Activated CD4-positive, alpha-beta T cell treated with anti-CD3 and anti-CD28 coated beads, Interleukin-2, Interleukin-6, amounts not matched to agents 100 ng/mL and 50 ng/mL, durations not matched to agents 16 hours and 8 hours (primary cell): Measurements from ENCODE around the gene GRIP1.
"Not testable (repeated sequence)": the region's sequence is repeated elsewhere in the genome, so short reads cannot be mapped to it uniquely, and the experiment has no call there.

Source experiments
- DNase-seq: peaks from one replicate; pipeline ENCODE4 v3.0.0-alpha.2; 2020

Gene GRIP1

DNA sequence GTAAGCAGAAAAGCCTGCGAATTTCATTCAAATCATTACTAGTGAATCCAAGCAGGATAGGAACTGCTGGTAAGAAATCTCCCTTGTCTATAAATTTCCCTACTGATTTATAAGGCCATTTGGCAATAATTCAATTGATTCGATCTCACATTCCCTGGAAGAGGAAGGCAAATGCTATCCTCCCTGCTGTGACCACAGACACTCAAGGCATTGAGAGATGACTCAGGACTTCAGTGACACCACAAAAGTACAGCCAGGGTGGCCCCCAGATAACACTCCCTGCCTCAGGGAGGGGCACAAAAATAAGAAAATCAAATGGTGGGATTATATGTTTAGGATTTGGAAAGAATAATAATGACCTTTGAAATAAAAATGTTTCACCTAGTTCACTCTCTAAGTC lies 162.7 kb downstream of the GRIP1 start:
- no peak for DNase-seq

DNA sequence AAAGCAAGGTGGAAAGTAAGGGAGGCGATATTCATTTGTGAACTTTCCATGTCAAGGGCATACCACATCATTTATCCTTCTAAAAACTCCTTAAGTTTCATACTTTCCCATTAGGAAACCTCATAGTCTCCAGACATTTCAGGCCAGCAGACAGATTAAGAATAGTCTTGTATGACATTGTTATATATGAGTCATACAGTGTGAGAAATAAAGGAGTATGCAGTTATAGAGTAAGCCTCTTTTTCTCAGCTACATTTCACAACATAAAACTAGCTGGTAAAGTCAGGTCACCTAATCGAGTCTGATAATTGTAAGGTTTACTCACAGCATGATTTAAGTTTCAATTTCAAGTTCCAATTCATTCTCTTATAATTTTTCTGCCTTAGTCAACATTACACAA lies 164.3 kb downstream of the GRIP1 start:
- DNase-seq, result no peak

DNA sequence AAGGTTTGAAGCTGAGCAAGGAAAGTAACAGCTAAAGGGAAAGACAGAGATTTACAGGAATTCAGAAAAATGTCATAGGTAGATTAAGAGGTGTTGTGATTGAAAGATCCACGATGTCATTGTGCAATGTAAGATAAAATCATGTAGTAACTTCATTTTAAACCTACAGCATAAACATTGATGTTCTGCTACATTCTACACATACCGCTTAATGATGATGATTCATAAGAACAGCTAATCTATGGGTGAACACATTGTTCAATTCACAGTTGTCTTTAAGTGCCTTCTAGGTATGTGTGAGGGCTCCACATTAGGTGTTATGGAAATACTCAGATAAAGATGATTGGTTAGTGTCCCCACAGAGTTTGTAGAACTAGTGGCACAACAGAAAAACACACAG lies 170.9 kb downstream of the GRIP1 start:
- no peak for DNase-seq

DNA sequence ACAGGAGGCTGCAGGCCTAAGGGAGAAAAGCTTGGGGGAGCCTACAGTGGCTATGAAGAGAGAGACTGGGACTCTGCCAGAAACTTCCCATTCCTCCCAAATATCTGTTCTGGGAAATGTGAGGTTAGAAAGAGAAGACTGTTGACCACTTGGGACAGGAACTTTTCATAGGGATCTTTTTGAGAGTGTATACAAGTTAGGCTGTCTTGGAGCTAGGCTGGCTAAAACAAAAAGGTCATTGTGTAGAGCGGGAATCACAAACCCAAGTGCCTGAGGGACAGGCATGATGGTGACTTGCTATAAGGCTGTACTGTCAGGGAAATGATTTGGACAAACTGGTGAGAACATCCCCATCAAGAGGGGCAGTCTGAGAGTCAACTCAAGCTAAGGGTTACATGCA lies 175.1 kb downstream of the GRIP1 start:
- DNase-seq, result no peak

DNA sequence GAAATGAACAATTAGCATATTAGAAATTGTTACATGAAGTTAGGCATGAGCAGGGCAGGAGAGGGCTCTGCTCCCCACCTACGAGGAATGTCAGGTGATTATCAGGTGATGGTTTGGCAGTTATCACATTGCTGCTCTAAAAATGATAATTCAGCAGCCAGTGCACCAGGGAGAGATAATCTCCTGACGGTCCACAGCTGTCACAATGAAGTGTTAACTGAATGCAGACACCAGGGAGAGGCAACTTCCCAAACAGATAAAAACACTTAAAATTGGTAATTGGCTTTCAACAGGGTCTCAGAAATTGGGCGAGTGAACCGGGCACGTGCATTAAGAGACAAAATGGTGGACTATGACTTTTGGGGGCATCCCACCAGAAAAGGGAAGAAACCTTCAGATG lies 176.0 kb downstream of the GRIP1 start:
- DNase-seq, result no peak

DNA sequence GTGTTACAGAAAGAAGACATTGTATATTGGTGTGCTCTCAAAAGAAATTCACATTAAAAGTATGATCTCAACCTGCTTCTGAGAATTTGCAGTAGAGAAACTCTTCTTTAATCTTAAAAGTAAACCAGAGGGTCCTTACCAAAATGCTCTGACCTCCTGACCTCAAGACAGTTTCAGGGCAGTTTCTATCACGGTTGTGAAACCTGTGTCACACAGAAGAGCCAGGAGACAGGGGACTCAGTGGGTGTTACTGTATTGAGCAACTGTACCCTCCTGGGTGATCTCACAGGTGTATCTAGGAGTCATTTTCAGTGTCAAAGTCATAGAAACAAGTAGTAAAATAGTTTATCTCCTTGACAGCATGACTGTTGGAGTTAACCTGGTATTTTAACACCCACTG lies 178.0 kb downstream of the GRIP1 start:
- DNase-seq, result no peak

DNA sequence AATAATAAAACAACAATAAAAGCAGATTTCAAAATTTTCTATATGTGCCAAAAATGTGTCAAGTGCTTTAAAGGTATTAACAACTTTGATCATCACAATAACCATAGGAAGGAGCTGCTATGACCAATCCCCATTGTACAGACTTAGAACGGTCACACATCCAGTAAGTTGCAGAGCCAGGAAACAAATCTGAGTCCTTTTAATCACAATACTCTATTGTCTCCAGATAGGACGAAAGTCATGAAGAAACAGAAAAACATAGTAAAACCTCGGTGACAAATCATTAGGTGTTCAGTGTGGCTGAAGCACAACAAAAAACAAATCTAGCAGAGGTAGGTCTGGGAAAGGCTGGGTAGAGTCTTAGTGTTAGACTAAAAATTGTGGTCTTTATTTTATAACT lies 178.8 kb downstream of the GRIP1 start:
- no peak for DNase-seq

DNA sequence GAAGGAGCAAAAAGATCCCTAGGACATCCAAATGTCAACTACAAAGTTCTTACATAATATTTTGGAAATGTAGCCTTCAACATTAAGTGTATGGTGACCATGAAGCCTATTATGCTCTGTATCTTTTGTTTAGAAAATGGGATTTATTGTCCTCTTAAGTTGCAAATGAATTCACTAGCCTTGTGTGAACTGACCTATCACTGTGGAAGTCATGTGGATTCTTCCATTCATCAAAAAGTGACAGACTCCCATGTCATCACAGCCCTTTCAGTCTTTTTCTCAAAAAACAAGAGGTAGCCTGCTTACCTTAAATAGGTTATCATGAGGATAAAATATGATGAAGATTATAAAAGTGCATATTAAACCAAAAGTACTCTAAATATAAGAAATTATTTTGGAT lies 179.9 kb downstream of the GRIP1 start:
- no peak for DNase-seq

DNA sequence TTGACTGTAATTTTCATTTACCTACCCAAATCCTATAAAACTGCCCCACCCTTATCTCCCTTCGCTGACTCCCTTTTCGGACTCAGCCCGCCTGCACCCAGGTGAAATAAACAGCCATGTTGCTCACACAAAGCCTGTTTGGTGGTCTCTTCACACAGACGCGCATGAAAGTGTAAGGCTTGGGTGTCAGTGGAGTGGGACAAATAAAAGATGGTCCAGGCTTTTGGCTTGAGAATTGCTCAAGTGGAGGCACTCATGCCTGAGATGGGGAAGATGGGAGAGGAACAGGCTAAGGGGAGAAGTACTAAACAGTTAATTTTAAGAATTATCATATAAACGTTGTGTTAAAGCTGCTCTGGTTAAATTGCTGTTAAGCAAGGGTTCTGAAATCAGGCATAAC lies 180.8 kb downstream of the GRIP1 start:
- DNase-seq, result not testable (repeated sequence)

DNA sequence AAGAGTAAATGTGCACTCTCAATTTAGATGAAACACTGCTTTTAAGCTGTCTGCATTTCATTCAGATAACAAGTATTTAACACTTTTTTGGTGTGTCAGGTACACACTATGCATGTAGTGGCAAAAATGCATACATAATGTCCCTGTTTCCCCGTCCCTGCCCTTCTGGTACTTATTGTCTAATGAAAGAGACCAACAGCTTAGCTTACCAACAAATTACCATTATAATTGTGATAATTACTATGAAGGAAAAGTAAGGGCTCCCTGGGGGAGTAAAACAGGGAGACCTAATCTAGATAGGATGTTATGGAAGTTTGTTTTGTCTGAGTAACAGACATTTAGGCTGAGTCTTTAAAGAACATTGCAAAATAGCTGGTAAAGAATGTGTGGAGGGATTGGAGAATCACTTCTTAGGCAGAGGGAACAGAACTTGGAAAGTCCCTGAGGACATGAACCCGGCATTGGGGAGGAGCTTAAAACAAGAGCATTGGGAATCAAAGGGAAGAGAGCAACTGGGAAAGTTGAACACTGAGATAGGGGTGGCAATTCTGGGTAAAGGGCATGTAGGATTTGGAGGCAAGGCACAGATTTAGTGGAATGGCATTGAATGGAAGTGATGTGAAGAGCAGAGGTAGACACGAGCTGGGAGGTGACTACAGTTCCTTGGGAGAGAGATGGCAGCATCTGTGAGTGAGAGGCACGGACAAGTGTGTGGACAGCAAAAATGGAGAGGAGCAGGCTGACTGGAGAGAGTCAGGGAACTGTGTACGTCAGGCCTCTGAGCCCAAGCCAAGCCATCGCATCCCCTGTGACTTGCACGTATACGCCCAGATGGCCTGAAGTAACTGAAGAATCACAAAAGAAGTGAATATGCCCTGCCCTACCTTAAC lies 181.6 kb downstream of the GRIP1 start:
- no peak for DNase-seq

DNA sequence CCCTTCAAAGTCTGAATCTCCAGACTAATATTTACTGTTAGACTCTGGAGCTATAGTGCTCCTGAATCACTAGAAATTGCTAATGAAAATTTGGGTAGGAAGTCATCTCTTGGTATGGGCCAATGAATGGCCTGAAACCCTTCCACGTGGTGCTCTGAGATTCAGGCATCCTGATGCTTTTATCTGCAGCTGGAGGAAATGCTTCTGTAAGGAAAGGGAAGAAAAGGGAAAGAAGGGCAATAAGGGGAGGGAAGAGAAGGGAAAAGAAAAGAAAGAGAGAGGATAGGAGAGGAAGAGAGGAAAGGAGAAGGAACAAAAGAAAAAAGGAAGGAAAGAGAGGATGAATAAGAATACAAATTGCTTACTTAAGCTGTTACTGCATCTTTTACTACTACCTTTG lies 182.3 kb downstream of the GRIP1 start:
- DNase-seq, result no peak

DNA sequence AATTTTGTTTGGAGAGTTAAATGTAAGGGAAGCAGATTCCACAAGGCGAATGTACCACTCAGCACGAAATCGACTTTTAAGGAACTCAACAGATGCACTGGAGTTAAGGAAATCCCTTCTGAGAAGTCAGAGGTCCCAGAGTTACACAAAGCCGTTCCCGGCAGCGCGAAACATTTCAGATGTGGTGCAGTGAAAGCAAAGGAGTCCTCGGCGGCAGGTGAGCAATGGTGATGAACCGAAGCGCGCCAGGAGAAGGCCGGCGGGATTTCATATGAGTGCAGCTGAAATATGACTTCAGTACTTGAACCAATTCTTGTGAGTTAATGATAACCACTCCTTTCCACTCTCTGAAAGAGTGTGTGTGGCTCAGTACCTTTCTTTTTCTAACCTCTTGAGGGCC lies 183.2 kb downstream of the GRIP1 start:
- DNase-seq, result no peak

DNA sequence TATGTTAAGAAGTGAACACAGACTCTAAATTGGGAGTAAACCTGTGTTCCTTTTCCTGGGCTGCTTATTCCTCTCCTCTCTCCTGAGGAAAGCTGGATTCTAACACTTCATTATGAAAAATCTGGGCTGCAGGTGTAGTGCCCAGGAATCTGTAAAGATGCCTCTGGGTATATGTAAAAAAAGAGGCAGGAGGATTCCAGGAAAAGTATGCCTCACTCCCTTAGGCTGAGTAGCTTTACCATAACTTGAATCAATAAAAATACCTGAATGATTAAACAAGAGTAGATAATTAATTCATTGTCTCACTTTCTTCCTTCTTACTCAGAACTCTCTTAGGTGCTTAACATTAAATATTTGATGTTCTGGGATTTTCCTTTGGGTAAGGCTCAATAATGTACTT lies 185.1 kb downstream of the GRIP1 start:
- no peak for DNase-seq

DNA sequence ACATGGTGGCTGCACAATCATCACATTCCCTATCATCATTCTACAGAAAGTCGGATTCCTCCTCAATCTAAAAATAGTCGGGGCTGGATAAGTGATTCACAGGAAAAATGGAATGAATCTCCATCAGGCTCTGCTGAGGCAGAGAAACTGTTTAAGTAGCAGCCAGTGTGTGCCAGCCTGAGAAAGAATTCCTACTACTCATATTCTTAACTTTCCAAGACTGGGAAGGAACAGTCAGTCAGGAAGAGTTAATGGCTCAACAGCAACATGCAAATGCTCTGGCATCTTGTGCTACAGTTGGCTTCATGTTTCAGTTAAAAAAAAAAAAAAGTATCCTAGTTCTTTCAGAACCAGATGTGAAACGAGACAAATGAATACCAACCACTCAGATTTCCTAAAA lies 187.0 kb downstream of the GRIP1 start:
- no peak for DNase-seq

DNA sequence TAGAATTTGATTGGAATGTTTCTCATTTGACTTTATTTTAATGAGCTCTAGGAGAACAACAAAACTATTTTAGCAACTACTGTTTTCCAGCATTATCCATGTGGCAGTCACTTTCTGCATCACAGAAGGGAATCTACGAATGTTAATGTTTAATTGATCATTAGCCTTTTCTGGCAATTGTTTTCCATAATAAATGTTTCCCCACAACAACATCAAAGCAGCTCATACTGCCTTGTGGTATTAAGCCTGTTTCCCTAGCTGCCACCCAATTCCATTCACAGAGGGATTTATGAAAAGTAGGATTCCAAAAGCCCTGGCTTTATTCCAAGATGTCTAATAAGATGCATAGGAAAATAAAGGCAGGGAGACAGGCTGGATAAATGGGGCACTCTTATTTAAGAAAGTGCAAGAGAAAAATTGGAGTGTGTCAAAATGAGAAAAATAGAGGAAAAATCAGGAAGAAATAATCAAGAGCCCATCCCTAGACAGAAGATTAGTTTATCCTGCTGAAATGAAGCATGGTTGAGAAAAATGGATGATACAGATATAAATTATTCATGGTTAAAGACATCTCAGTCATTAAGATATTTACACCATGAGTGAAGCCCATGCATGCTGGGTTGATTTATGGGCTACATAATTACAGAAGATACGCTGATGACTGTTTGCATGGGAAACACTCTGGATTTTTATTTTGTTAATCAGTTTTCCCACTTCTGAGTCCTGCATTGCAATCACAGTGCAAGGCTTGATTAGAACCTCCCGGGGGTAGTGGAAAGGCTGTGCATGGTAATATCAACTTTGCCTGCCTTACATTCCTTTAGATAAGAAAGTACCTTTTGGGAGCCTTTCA lies 196.3 kb downstream of the GRIP1 start:
- no peak for DNase-seq

DNA sequence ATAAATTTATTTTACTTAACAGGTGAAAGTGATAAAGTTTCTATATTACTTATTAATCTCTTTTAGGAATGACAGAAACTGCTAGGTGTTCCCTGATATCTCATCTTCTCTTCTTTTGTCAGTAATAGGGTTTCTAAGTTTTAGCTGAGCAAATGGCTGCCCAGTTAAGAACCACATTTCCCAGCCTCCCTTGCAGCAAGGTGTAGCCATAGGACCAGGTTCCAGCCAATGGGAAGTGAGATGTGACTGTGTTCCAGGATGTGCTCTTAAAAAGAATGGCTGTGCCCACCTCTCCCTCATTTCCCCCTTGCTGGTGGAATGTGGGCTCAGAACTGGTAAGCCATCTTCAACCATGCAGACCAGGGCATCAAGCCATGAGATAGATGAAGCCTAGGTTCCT lies 210.9 kb downstream of the GRIP1 start:
- DNase-seq, result no peak

DNA sequence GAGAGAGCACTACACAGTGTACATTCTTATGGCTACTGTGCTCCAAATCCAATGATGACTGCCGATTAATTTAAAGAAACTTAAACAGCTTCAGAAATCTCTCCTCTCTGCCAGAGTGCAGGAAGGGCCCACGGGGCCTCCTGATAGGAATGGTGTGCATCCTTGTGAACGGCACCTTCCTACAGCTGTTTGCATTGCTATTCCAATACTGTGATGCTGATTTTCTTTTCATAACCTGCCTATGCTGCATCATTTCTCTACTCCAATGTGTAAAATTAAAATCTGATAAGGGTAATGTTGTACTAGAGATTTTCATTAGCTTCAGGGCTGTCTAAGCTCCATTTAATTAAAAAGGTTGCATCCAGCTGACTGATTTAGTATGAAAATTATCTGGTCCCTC lies 217.5 kb downstream of the GRIP1 start:
- DNase-seq, result no peak

DNA sequence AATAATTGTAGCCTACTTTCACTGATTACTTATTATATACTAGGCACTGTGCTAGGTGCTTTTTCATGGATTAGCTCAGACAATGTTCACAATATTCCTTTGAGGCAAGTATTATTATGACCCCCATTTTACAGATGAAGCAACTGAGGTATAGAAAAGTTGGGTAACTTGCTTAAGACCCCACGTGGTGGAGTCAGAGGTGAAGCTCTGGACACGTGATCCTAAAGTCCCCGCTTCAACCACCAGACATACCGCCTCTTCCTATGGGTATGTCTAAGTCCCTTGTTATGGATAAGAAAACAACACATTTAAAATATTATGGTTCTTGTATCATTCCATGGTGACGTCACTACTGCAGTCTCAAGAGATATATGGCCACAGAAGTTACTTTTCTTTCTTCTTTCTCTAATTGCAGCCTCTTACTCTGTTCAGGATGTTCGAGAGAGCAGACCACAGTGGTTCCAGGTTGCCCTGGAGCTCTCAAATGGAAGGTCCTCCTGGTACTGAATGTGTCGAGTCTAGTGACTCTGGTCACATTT lies 218.9 kb downstream of the GRIP1 start:
- no peak for DNase-seq

DNA sequence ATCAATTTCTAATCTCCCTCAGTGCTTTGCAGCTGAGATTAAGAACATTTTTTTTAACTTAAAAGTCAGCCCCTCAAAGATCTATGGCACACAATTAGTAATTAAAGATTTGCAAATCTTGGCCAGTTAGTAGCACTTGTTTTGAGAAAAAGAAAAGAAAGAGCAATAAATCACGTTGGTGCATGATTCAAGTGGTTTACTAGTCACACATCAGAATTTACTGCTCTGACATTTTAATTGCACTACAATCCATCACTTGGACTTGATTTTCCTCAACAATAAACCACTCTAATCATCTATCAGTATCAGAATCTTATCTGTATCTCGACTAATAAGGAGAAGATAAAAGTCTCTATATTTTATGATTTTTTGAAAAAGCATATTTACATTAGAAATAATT lies 222.3 kb downstream of the GRIP1 start:
- no peak for DNase-seq

DNA sequence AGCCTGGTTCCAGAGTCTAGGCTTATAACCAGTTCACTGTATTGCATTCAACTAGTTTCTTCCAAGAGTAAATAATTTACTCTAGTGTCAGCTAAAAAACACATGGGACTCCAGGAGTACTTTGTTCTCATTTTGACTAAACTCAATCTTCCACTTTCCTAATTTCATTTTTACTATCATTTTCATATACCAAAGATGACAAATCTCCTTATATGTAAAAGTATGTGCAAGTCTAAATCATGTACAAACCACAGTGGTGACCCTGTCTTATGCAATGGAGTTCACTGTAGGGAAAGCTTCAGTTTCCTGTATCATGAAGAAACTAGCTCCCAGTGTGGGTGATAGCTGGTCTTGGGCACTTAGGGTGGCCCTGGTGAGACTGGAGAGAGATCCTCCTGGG lies 225.0 kb downstream of the GRIP1 start:
- peak; percentile 28 for DNase-seq

DNA sequence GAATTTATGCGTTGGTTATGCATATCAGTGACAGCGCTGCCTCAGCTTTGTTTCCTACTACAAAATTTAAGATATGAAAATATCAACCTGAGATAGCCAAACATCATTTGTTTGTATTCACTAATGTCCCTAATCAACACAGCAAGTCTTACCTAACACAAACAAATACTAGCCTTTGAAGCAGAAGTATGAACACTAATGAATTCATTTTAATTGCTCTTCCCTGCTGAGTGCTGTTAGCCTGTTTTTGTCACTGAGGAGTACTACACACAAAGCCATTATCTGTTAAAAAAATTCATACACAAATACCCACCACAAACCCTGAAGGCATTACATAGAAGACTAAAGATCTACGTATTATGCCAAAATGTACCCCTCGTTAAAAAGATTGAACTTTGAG lies 225.8 kb downstream of the GRIP1 start:
- no peak for DNase-seq

DNA sequence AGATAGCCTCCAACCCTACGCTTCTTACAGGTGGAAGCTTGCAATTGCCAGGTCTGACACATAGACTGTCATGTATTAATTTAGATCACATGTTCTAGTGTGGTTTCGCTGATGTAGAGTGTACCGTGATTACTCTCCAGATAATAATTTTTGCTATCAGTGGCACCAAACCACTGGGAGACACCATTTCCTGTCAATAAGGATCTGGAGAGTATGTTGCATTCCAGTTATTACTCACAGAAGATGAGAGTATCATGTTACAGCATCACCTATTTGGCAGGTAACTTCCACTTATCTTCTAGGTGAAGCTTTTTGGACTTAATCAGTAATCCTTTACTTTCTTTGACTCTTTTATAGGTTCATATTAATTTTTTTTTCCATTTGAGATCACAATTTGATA lies 229.3 kb downstream of the GRIP1 start:
- no peak for DNase-seq

DNA sequence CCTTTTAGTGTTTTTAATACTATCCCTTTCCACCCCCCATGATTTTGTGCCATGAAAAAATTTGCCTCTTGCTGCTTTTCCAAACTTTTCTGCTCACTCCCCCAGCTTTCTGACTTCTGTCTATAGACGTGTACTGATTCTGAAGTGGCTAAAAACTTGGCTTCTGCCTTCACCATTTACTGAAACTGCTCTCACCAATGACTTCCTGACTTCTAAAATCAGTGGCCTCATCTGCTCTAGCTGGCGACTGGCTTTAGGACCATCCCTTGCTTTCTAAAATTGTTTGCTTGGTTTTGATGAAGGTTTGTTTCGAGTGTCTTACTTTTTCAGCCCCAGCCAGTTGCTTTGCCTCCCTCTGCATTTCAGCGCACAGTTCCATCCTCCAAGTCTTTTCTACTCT lies 231.2 kb downstream of the GRIP1 start:
- no peak for DNase-seq

DNA sequence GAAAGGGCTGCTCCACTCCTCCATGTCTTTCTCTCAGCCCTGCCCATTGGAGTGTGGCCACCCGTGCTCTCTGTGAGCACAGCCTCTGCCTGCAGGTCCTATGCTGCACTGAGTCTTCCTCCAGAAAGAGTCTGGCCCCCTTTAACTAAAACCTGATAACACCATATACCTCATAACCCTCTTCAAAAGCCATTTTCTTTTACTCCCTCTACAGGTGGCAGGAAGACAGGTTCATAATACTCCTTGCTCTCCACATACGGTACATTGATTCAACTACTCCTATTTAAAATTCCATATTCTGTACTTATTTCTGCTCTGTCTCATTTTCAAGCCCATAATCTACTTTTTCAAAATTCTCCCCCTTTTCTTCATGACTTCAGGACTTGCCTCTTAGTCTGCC lies 232.6 kb downstream of the GRIP1 start:
- no peak for DNase-seq
